Left lung (tissue), 10 donors: Measurements from ENCODE around the gene OBSCN. TPM values are rescaled to one million over a fixed set of nuclear protein-coding genes. Genes with fewer than 3 reads are reported as not detected.

Experiments
- ATAC-seq: fragments of 200-7000 bp; cut with Tn5 transposase; one replicate; pipeline ENCODE4 v1.9.1; 2020; ENCODE audit warnings: moderate library complexity
- DNase-seq, 4 donors: peaks; one replicate each; pipeline ENCODE4 v3.0.0-alpha.2; 2013 to 2020
- H3K27ac ChIP-seq, 2 donors: fragments of 200-600 bp; sonication (generic) in 1 of 2; one replicate each; pipeline versions ENCODE4 v1.5.0 to v1.8.0; 2020 to 2021
- H3K27me3 ChIP-seq, 2 donors: fragments of 200-600 bp; sonication (generic) in 1 of 2; one replicate each; pipeline versions ENCODE4 v1.5.0 to v1.8.0; 2020 to 2021
- H3K36me3 ChIP-seq, 2 donors: fragments of 200-600 bp; sonication (generic) in 1 of 2; one replicate each; pipeline versions ENCODE4 v1.5.0 to v1.8.0; 2020 to 2021
- H3K4me1 ChIP-seq, 2 donors: fragments of 200-600 bp; one replicate each; pipeline ENCODE4 v1.8.0; 2021
- H3K4me3 ChIP-seq, 2 donors: fragments of 200-600 bp; sonication (generic) in 1 of 2; one replicate each; pipeline versions ENCODE4 v1.5.0 to v1.8.0; 2020 to 2021; ENCODE audit warnings: mild to moderate bottlenecking in 1 of 2
- H3K9me3 ChIP-seq, 2 donors: fragments of 200-600 bp; sonication (generic) in 1 of 2; one replicate each; pipeline versions ENCODE4 v1.5.0 to v1.8.0; 2020 to 2021
- CTCF ChIP-seq, 2 donors: fragments of 200-600 bp; sonication (generic) in 1 of 2; IDR thresholded peaks; one replicate each; pipeline versions ENCODE4 v1.5.0 to v1.8.0; 2021; ENCODE audit warnings: antibody characterized with exemption in 2 of 2
- intact Hi-C, 2 donors: fragments of 100-400 bp; cut with DNase I; formaldehyde crosslinking; loops; one replicate each; pipeline versions ENCODE4 v1.11.2 to v1.14.2; 2022
- polyA plus RNA-seq, 6 donors: library from polyadenylated mRNA; unstranded; fragments of 120-200 nt; gene quantifications; one replicate each; pipeline ENCODE4 v1.2.1, GENCODE V29; 2013; ENCODE audit not compliant: insufficient read length in 6 of 6
- total RNA-seq, 2 donors: library from RNA; stranded (reverse); fragmentation: NEBNext Ultra II Directional; extraction: Animal tissue kit (Norgen Biotek cat#: 25700); gene quantifications; one replicate each; pipeline ENCODE4 v1.2.1, GENCODE V29; 2021
- donor health status: DM: no; HTN: yes; CAD: no.
- donor health status: DM: no; HTN: no; CAD: no.

Gene OBSCN
- total and polyA plus RNA-seq, 8 donors: 20.3 to 69.5 (median 47.5) TPM

DNA sequence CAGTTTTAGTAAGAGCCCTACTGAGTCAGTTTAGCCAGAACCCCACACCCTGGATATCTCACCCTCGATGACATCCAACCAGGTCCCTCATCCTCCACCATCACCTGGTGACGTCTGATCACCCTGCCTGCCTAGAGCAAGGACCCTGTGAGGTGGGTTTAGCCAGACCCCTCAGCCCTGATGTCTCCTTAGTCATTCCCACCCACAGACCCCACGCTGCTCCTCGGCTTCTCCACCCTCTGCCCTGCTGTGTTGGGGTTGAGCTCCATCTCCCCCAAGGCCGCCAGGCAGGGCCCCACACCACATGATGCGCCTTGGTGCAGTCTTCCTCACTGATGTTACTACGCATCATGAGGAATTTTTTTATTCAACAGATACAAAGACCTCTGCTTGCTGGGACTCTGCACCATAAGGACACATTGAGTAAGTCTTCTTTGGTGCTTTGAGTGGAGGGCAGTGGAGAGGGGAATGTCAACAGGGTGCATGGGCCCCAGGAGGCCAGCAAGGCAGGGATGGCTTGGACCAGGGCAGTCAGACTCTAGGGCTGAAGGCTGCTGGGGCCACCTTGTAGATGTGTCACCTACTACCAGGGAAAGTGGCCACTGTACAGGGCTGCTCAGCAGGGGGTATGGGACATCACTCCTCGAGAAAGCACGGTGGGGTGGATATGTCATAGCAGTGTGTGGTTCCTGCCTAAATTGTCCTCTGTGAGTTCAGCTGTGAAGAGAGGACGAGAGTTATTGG is 43.9 kb upstream of the OBSCN start:
- H3K9me3 ChIP-seq: no peaks in the 10 kb centered on the region
- H3K4me1 ChIP-seq: peaks cover 17 to 34% of the 10 kb centered on the region in 2 donors
- intact Hi-C loops: no loop called here
- H3K27me3 ChIP-seq: peaks cover 0 to 36% of the 10 kb centered on the region in 2 donors
- ATAC-seq (no peak), DNase-seq (peak in 1 of 4 donors; percentile 62)
- H3K4me3 ChIP-seq: no peak overlapping the region
- no peaks in the 10 kb centered on the region for H3K36me3 ChIP-seq
- TF ChIP-seq CTCF (IDR thresholded peaks at IDR 0.05): no peak
- peak overlapping the region; percentile 70 to 92 for H3K27ac ChIP-seq

- Histone ChIP-seq H3K36me3 (no peaks in the 10 kb centered on the region), H3K27ac (peak overlapping the region; percentile 92 to 99), H3K27me3 (peaks cover 0 to 33% of the 10 kb centered on the region in 2 donors), H3K9me3 (no peaks in the 10 kb centered on the region), H3K4me3 (peak overlapping the region; percentile 34 to 75), H3K4me1 (peaks cover 17 to 34% of the 10 kb centered on the region in 2 donors)
- intact Hi-C loops: no loop called here
- ATAC-seq (peak; percentile 1), DNase-seq (peak in 1 of 4 donors; percentile 70)
- TF ChIP-seq CTCF (IDR thresholded peaks at IDR 0.05): no peak
These were observed 43.1 kb upstream of the OBSCN start for GRCh38 chr1:228164561-228165371.

DNA sequence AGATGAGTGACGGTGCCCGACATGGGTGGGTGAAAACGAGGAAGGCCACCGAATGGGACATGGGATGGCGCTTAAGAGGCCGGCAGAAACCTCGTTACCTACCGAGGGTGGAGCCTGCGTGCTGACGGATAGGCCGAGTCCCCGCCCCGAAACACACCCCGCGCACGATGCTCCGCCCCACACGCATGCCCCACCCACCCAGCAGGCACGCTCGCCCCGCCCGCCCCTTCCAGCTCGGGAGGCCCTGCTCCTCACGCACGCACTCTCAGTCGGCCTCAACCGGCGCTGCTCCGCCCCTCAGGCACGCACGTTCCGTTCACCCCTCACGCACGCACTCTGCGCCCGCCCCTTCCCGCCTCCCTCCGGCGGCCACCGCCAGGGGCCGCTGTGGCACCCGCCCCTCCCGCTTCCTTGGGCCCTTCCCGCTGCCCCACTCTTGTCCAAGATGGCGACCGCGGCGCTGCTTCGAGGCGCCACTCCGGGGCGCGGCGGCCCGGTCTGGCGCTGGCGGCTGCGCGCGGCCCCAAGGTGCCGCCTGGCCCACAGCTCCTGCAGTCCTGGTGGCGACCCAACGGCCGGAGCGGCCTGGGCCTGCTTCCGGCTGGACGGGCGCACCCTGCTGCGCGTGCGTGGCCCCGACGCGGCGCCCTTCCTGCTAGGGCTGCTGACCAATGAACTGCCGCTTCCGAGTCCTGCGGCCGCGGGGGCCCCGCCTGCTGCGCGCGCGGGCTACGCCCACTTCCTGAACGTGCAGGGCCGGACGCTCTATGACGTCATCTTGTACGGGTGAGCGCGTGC is 42.3 kb upstream of the OBSCN start, which contains the start of gene IBA57:
Gene IBA57 (plus strand): TSS at position 433 of the 798 bp plus-strand sequence. CDS start 13 bp downstream, at position 446.
- Histone ChIP-seq H3K27ac (peak within 1 kb of the TSS; percentile 92 to 99), H3K4me1 (peaks cover 17 to 34% of the 10 kb centered on the region in 2 donors), H3K27me3 (peaks cover 0 to 27% of the 10 kb centered on the region in 2 donors), H3K4me3 (peak within 1 kb of the TSS; percentile 75 to 77), H3K9me3 (no peaks in the 10 kb centered on the region), H3K36me3 (no peaks in the 10 kb centered on the region)
- peak; percentile 88 to 94 for TF ChIP-seq CTCF (IDR thresholded peaks at IDR 0.05)
- intact Hi-C loops: no loop called here
- ATAC-seq (peak; percentile 89), DNase-seq (peak; percentile 99 to 100 (median 99))

DNA sequence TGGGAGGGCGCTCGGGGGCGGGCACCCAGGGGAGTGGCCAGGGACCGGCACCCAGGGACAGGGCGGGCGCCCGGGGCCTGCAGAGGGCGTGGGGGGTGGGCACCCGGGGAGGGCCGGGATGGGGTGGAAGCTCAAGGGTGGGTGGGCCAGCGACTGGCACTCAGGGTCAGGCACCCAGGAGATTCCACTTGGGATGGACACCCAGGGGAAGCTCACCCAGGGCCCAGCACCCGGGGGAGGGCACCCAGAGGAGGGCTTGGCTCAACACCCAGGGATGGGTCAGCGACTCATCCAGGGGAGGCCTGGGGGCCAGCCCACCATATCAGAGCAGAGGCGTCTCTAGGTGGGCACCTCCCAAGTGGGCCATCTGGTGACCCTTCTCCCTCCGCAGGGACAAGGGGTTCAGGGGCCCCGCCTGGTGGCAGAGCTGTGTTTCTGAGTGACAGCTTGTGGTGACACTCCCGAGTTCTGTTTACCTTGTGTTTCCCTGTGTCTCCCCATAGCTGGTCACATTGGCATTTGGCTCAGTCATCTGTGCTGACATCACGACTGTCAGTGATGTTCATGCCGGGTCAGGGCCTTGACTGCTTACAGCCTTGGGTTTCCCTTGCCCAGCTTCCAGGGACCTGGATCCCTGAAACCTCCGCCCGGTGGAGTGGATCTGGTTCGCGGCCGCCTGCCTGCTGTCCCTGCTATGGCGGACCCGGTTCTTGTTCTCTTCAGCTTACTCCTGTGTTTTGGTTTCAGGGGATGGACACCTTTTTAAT is 41.5 kb upstream of the OBSCN start:
- TF ChIP-seq CTCF (IDR thresholded peaks at IDR 0.05): peak in 1 of 2 donors; percentile 11
- Histone ChIP-seq H3K9me3 (no peaks in the 10 kb centered on the region), H3K27ac (peak overlapping the region; percentile 92 to 99), H3K36me3 (no peaks in the 10 kb centered on the region), H3K4me1 (peaks cover 17 to 34% of the 10 kb centered on the region in 2 donors), H3K4me3 (peak overlapping the region; percentile 75 to 77), H3K27me3 (peaks cover 0 to 23% of the 10 kb centered on the region in 2 donors)
- intact Hi-C loops: no loop called here
- DNase-seq (peak; percentile 42 to 80 (median 76)), ATAC-seq (peak; percentile 24)
